Lung (tissue), 12 donors: ENCODE data around the gene PCDHGC5. TPM values are rescaled to one million over a fixed set of nuclear protein-coding genes. Genes with fewer than 3 reads are reported as not detected.
A peak's percentile ranks its signal among the peaks of the same experiment; 100 is the strongest.

ENCODE experiments used
- ATAC-seq: fragments of 200-7000 bp; cut with Tn5 transposase; one replicate; pipeline ENCODE4 v1.9.1; 2020; ENCODE audit warnings: moderate number of reproducible peaks; ENCODE audit not compliant: insufficient read depth, low FRiP score
- DNase-seq, 3 donors: peaks; one replicate each; pipeline ENCODE4 v3.0.0-alpha.2; 2013 to 2017
- H3K27ac ChIP-seq, 2 donors: one replicate each; pipeline ENCODE4 v1.5.1; 2013; ENCODE audit warnings: mild to moderate bottlenecking in 2 of 2, moderate library complexity in 2 of 2, control low read depth in 1 of 2, inconsistent platforms in 1 of 2, low read depth in 1 of 2, low read length in 1 of 2
- H3K27me3 ChIP-seq, 3 donors: one replicate each; pipeline ENCODE4 v1.5.1; 2013; ENCODE audit warnings: low read length in 2 of 3; ENCODE audit not compliant: control insufficient read depth in 3 of 3, insufficient read depth in 3 of 3
- H3K36me3 ChIP-seq, 4 donors: one replicate each; pipeline ENCODE4 v1.5.1; 2013; ENCODE audit warnings: low read length in 4 of 4, mild to moderate bottlenecking in 1 of 4, moderate library complexity in 1 of 4; ENCODE audit not compliant: control insufficient read depth in 4 of 4, insufficient read depth in 4 of 4
- H3K4me1 ChIP-seq, 5 donors: one replicate each; pipeline ENCODE4 v1.5.1; 2013; ENCODE audit warnings: low read length in 5 of 5, mild to moderate bottlenecking in 2 of 5, moderate library complexity in 1 of 5; ENCODE audit not compliant: control insufficient read depth in 5 of 5, insufficient read depth in 5 of 5
- H3K4me3 ChIP-seq: one replicate; pipeline ENCODE4 v1.5.1; 2013; ENCODE audit warnings: mild to moderate bottlenecking, control low read depth, moderate library complexity
- H3K9ac ChIP-seq, 2 donors: one replicate each; pipeline ENCODE4 v1.5.1; 2013; ENCODE audit warnings: low read length in 2 of 2, control low read depth in 1 of 2; ENCODE audit not compliant: insufficient read depth in 1 of 2
- H3K9me3 ChIP-seq, 4 donors: one replicate each; pipeline ENCODE4 v1.5.1; 2013; ENCODE audit warnings: low read length in 3 of 4, mild to moderate bottlenecking in 1 of 4, moderate library complexity in 1 of 4; ENCODE audit not compliant: control insufficient read depth in 4 of 4, insufficient read depth in 3 of 4
- WGBS, 2 donors: extraction: QIAGEN DNeasy Blood & Tissue Kit; methylation state at CpG; one replicate each; pipeline ENCODE4 v1.1.7; 2013; 5-methylcytosine and 5-hydroxymethylcytosine counted together
- polyA plus RNA-seq, 2 donors: library from polyadenylated mRNA; stranded (reverse); fragments of 200-250 nt; gene quantifications; one replicate each; pipeline ENCODE4 v1.2.1, GENCODE V29; 2013
- total RNA-seq, 2 donors: library from RNA; depleted of rRNA in 1 of 2; stranded (reverse); fragments of >200 nt in 1 of 2; gene quantifications; one replicate each; pipeline ENCODE4 v1.2.1, GENCODE V29; 2014 to 2021
- TF ChIP-seq, protein P1 (sequence below): IDR thresholded peaks from 2 replicates; pipeline ENCODE4 v1.5.1; 2012; ENCODE audit warnings: mild to moderate bottlenecking; ENCODE audit errors: control extremely low read depth, extremely low read depth
- donor health status: control.
- donor health status: control.
- donor health status: Bipolar disorder and iron deficiency.
- donor health status: healthy.
- donor health status: DM: yes; HTN: yes; CAD: no.

PCDHGC5 gene
- total and polyA plus RNA-seq, 4 donors: 0.14 to 5.1 (median 1.5) TPM

DNA sequence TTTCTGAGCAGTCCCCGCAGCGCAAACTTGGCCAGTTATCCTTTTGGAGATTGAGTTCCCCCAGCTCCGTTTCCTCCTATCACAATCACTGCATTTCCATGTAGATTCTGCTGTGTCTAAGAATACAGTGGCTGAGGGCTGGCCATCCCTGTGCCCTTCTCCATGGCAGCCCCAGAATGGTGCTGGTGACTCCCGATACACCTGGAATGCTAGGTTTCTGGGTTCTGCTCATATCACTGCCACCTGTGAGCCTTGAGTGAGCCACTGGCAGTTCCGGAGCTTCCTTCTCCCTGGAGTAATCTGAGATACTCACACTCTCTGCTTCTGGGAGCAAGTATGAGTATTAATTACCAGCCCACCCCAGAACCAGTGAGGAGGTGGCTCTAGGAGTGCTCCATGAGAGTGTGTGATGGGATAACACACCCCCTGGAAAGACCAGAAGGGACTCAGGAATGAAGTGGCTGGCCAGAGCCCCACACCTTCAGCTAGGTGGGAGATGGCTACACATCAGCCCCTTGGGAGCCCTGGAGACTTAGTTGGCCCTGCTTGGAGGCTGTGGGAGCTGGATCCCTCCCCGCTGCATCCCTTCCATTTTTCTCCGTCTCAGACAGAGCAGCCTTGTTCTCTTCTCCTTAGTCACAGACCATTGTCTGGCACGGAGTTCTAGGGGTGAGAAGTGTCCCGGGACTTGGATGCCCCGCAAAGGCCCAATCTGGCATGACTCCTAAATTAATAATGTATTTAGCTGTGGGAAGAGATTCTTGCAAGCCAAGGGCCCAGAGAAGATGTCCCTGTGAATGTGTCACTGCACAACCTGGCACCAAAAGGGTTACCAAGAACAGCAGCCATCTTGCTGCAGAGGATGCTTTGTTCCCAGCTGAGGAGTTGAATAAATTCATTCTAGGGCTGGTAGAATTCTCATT is 4.9 kb downstream of the PCDHGC5 start:
- Histone ChIP-seq H3K9ac (no peak overlapping the region), H3K4me1 (peaks cover 0 to 52% (median 24%) of the 10 kb centered on the region in 5 donors), H3K36me3 (peaks cover 0 to 34% (median 17%) of the 10 kb centered on the region in 4 donors), H3K4me3 (no peak overlapping the region), H3K27me3 (peaks cover 0 to 49% (median 0%) of the 10 kb centered on the region in 3 donors), H3K9me3 (peaks cover 0 to 2% (median 0%) of the 10 kb centered on the region in 4 donors), H3K27ac (peak overlapping the region in 1 of 2 donors; percentile 66)
- ATAC-seq: no peak
- WGBS, 2 donors: 74 to 83% methylated on average over 10 of the region's 10 CpGs
- TF ChIP-seq, protein P1, sequence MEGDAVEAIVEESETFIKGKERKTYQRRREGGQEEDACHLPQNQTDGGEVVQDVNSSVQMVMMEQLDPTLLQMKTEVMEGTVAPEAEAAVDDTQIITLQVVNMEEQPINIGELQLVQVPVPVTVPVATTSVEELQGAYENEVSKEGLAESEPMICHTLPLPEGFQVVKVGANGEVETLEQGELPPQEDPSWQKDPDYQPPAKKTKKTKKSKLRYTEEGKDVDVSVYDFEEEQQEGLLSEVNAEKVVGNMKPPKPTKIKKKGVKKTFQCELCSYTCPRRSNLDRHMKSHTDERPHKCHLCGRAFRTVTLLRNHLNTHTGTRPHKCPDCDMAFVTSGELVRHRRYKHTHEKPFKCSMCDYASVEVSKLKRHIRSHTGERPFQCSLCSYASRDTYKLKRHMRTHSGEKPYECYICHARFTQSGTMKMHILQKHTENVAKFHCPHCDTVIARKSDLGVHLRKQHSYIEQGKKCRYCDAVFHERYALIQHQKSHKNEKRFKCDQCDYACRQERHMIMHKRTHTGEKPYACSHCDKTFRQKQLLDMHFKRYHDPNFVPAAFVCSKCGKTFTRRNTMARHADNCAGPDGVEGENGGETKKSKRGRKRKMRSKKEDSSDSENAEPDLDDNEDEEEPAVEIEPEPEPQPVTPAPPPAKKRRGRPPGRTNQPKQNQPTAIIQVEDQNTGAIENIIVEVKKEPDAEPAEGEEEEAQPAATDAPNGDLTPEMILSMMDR: no peak
- DNase-seq: peak in 1 of 3 donors; percentile 60

DNA sequence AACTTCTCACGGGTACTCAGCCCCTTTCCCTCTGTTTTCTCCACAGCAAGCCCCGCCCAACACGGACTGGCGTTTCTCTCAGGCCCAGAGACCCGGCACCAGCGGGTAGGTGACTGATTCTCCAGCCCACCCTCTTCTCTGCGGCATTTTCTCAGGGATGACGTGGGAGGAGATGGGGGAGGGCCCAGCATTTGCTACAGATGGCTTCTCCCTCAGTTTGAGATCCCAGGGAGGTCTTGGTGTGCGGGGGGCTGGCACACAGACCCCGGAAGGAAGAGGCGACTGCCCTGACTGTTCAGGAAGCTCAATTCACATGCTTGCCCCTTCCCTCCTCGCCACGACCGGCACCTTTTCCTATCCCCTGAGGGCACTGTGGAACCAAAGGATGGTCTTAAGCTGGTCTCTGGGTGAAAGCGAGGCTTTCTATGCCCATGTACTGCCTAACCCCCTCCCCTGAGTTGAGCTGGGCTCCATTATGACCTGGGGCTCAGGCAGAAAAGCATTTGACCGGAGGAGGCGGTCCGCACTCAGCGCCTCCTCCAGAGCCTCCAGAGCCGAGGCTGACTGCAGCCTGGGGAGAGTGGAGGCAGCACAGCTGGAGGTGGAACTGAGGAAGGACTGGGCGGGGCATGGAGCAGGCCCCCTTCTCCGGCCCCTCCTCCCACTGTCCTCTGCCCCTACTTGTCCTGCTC is 6.0 kb downstream of the PCDHGC5 start:
- Histone ChIP-seq H3K36me3 (peaks cover 0 to 35% (median 16%) of the 10 kb centered on the region in 4 donors), H3K9me3 (peaks cover 0 to 2% (median 0%) of the 10 kb centered on the region in 4 donors), H3K4me3 (no peak overlapping the region), H3K27me3 (peaks cover 0 to 44% (median 0%) of the 10 kb centered on the region in 3 donors), H3K27ac (peak overlapping the region in 1 of 2 donors; percentile 42), H3K9ac (peak overlapping the region; percentile 10 to 25), H3K4me1 (peaks cover 0 to 52% (median 24%) of the 10 kb centered on the region in 5 donors)
- WGBS, 2 donors: 50 to 56% methylated on average over 21 to 22 of the region's 22 CpGs
- TF ChIP-seq, protein P1: no peak
- DNase-seq (peak in 1 of 3 donors; percentile 37), ATAC-seq (no peak)

DNA sequence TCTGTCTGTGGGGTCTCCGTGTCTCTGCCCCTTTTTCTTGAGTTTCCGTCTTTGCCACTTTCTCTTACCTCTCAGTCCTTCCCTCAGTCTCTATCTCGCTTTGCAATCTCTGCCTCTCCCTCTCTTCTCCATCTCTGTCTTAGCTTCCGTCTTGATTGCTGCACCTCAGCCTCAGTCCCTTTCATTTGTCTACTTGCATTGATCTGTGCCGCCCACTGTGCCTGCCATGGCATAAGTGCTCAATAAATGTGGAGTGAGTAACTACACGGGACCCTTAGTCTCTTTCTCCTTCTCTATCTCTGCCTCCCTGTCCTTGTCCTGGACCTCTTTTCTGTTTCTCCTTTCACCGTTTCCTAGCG is 6.6 kb downstream of the PCDHGC5 start:
- peaks cover 0 to 2% (median 0%) of the 10 kb centered on the region in 4 donors for H3K9me3 ChIP-seq
- H3K9ac ChIP-seq: peak overlapping the region in 1 of 2 donors; percentile 25
- TF ChIP-seq, protein P1: no peak
- peaks cover 0 to 30% (median 15%) of the 10 kb centered on the region in 4 donors for H3K36me3 ChIP-seq
- no peak for DNase-seq
- H3K4me1 ChIP-seq: peaks cover 0 to 52% (median 24%) of the 10 kb centered on the region in 5 donors
- peak overlapping the region in 1 of 2 donors; percentile 42 for H3K27ac ChIP-seq
- no peak overlapping the region for H3K4me3 ChIP-seq
- peaks cover 0 to 39% (median 0%) of the 10 kb centered on the region in 3 donors for H3K27me3 ChIP-seq
- WGBS, 2 donors: 84 to 88% methylated on average over 8 of the region's 8 CpGs
- no peak for ATAC-seq
